HepG2 (cell line): ENCODE measurements around the gene RASSF7. TPM values are rescaled to one million over a fixed set of nuclear protein-coding genes. Genes with fewer than 3 reads are reported as not detected.

Experiments
- ARNT ChIP-seq: fragments of 450-650 bp; IDR thresholded peaks from 2 replicates; pipeline ENCODE4 v1.6.1; 2017
- ASH2L ChIP-seq: fragments of 300-600, 200-600 bp; sonication (generic); IDR thresholded peaks from 2 replicates; pipeline ENCODE4 v1.7.0; 2017; ENCODE audit warnings: low read depth, mild to moderate bottlenecking, moderate library complexity, mixed read lengths, low read length; ENCODE audit not compliant: insufficient read length
- ATM ChIP-seq: fragments of 450-650 bp; IDR thresholded peaks from 2 replicates; pipeline ENCODE4 v1.7.1; 2017; ENCODE audit warnings: mild to moderate bottlenecking, borderline replicate concordance
- BCLAF1 ChIP-seq: fragments of 450-650 bp; IDR thresholded peaks from 2 replicates; pipeline ENCODE4 v1.6.1; 2017; ENCODE audit warnings: mild to moderate bottlenecking
- CHD2 ChIP-seq: IDR thresholded peaks from 2 replicates; pipeline ENCODE4 v1.6.1; 2011; ENCODE audit warnings: low read depth, low read length, improper control_type of control experiment
- DDIT3 ChIP-seq: sonication (generic); formaldehyde crosslinking; IDR thresholded peaks from 2 replicates; pipeline ENCODE4 v1.4.0; 2020; ENCODE audit warnings: mild to moderate bottlenecking, missing genetic modification reagents
- ETV6 ChIP-seq: sonication (generic); formaldehyde crosslinking; conservative IDR thresholded peaks from 2 replicates; pipeline ENCODE4 v1.4.0; 2020; ENCODE audit warnings: missing genetic modification reagents
- GATA4 ChIP-seq: sonication (generic); IDR thresholded peaks from 2 replicates; pipeline ENCODE4 v1.6.1; 2016; ENCODE audit warnings: antibody characterized with exemption, low read depth, borderline replicate concordance
- GTF3A ChIP-seq: sonication (generic); formaldehyde crosslinking; conservative IDR thresholded peaks from 2 replicates; pipeline ENCODE4 v1.4.0; 2020; ENCODE audit warnings: mild to moderate bottlenecking, missing genetic modification reagents
- KAT7 ChIP-seq: IDR thresholded peaks from 2 replicates; pipeline ENCODE4 v1.6.1; 2018; ENCODE audit warnings: borderline replicate concordance, missing compliant biosample characterization
- NBN ChIP-seq: fragments of 450-650 bp; conservative IDR thresholded peaks from 2 replicates; pipeline ENCODE4 v1.6.1; 2017
- PHF20 ChIP-seq: sonication (generic); formaldehyde crosslinking; IDR thresholded peaks from 2 replicates; pipeline ENCODE4 v1.5.0; 2020; ENCODE audit warnings: mild to moderate bottlenecking, missing genetic modification reagents
- SNRNP70 ChIP-seq: fragments of 200-400 bp; formaldehyde crosslinking; IDR thresholded peaks from 2 replicates; pipeline ENCODE4 v1.6.1; 2017; ENCODE audit warnings: mild to moderate bottlenecking, low read depth, low read length, moderate library complexity
- TBX2 ChIP-seq: sonication (generic); formaldehyde crosslinking; IDR thresholded peaks from 2 replicates; pipeline ENCODE4 v1.5.0; 2020; ENCODE audit warnings: missing genetic modification reagents, mild to moderate bottlenecking, borderline replicate concordance
- TRIM22 ChIP-seq: fragments of 450-650 bp; IDR thresholded peaks from 2 replicates; pipeline ENCODE4 v1.6.1; 2017
- TRIM24 ChIP-seq: sonication (generic); formaldehyde crosslinking; IDR thresholded peaks from 2 replicates; pipeline ENCODE4 v1.8.0; 2022; ENCODE audit warnings: mild to moderate bottlenecking, missing genetic modification reagents
- ZFP90 ChIP-seq: sonication (generic); formaldehyde crosslinking; IDR thresholded peaks from 2 replicates; pipeline ENCODE4 v1.8.0; 2022; ENCODE audit warnings: missing genetic modification reagents, mild to moderate bottlenecking, inconsistent platforms, borderline replicate concordance
- ZMAT5 ChIP-seq: sonication (generic); formaldehyde crosslinking; IDR thresholded peaks from 2 replicates; pipeline ENCODE4 v1.5.0; 2020; ENCODE audit warnings: mild to moderate bottlenecking, low read depth, missing genetic modification reagents, borderline replicate concordance
- ZNF205 ChIP-seq: IDR thresholded peaks from 2 replicates; pipeline ENCODE4 v1.6.1; 2018; ENCODE audit warnings: missing biosample characterization, missing genetic modification reagents
- ZNF280D ChIP-seq: sonication (generic); formaldehyde crosslinking; IDR thresholded peaks from 2 replicates; pipeline ENCODE4 v1.5.1; 2020; ENCODE audit warnings: mild to moderate bottlenecking, missing genetic modification reagents
- polyA plus RNA-seq, 8 experiments: library from polyadenylated mRNA; depleted of rRNA in 3 of 8; stranded (reverse) in 7 of 8; unstranded in 1 of 8; fragments of >200 nt; fragmentation: Illumina TruSeq in 4 of 8; extraction: Trizol in 4 of 8; gene quantifications; 2 replicates each; pipeline versions ENCODE4 v1.2.1 to v1.2.3, GENCODE V29; 2011 to 2016; ENCODE audit warnings: low read depth in 4 of 8, missing spikeins in 1 of 8, mixed read lengths in 1 of 8; ENCODE audit not compliant: insufficient read depth in 1 of 8
- total RNA-seq, 5 experiments: library from RNA; depleted of rRNA; stranded (reverse); fragments of >200 nt; fragmentation: Illumina TruSeq; extraction: Trizol; gene quantifications; 2 replicates each; pipeline ENCODE4 v1.2.3, GENCODE V29; 2016; ENCODE audit warnings: low read depth in 1 of 5

RASSF7 gene
- total and polyA plus RNA-seq, 2 of the 13 experiments (the other 11 are each of a cell fraction or from before 2014, with no cell fraction given) = 20.2 to 28.6 TPM

GRCh38 chr11:535519-536454 lies 25.0 kb upstream of the RASSF7 start, which contains the start of gene HRAS (continued):
- TF ChIP-seq SNRNP70 = no peak
- TF ChIP-seq ETV6 (CRISPR knock-in tag) = no peak; the same call in 1 of the 2 replicates
- TF ChIP-seq TRIM22 = no peak
- peak; percentile 40; the same call in 1 of the 2 replicates for TF ChIP-seq TBX2 (CRISPR knock-in tag)
- TF ChIP-seq GTF3A = 0 out of 2 replicates have a peak, but pooled peaks have one; percentile 17
- TF ChIP-seq ATM = no peak
- TF ChIP-seq ZNF280D (CRISPR knock-in tag) = no peak
- peak; percentile 62; the same call in 1 of the 2 replicates for TF ChIP-seq KAT7 (CRISPR knock-in tag)
- TF ChIP-seq ZMAT5 (CRISPR knock-in tag) = no peak
- TF ChIP-seq GATA4 = no peak
- TF ChIP-seq CHD2 = no peak
- no peak for TF ChIP-seq TRIM24 (CRISPR knock-in tag)
- TF ChIP-seq DDIT3 (CRISPR knock-in tag) = no peak
- TF ChIP-seq ASH2L = peak; percentile 37
- TF ChIP-seq NBN = no peak
- TF ChIP-seq PHF20 (CRISPR knock-in tag) = 0 out of 2 replicates have a peak, but pooled peaks have one; percentile 19
- no peak for TF ChIP-seq ARNT
- no peak for TF ChIP-seq ZNF205
- peak; percentile 36; the same call in 1 of the 2 replicates for TF ChIP-seq ZFP90 (CRISPR knock-in tag)
- no peak for TF ChIP-seq BCLAF1
